Prostate gland (tissue), 2 donors: Measurements from ENCODE around the gene LPAR1. TPM values are rescaled to one million over a fixed set of nuclear protein-coding genes. Genes with fewer than 3 reads are reported as not detected.

Source experiments
- DNase-seq: peaks from one replicate; pipeline ENCODE4 v3.0.0-alpha.2; 2019; ENCODE audit warnings: low spot score
- H3K27ac ChIP-seq, 2 donors: fragments of 200-600 bp; sonication (generic); 2 replicates each; pipeline ENCODE4 v1.5.1; 2017 to 2019
- H3K27me3 ChIP-seq: fragments of 200-600 bp; sonication (generic); replicated peaks from 2 replicates; pipeline ENCODE4 v1.5.1; 2019; ENCODE audit not compliant: insufficient read depth
- H3K36me3 ChIP-seq, 2 donors: fragments of 200-600 bp; sonication (generic); 1 replicate in 1 of 2; 2 replicates in 1 of 2; pipeline versions ENCODE4 v1.5.1 to v1.8.1; 2017 to 2019
- H3K4me1 ChIP-seq: fragments of 200-600 bp; sonication (generic); replicated peaks from 2 replicates; pipeline ENCODE4 v1.5.1; 2019
- H3K4me3 ChIP-seq, 2 donors: fragments of 200-600 bp; sonication (generic); 2 replicates each; pipeline ENCODE4 v1.5.1; 2017 to 2019
- H3K9me3 ChIP-seq: fragments of 200-600 bp; sonication (generic); 2 replicates; pipeline ENCODE4 v1.5.1; 2017
- POLR2A ChIP-seq: fragments of 450-650 bp; IDR thresholded peaks from one replicate; pipeline ENCODE4 v1.6.1; 2016; ENCODE audit warnings: antibody characterized with exemption, mild to moderate bottlenecking
- POLR2AphosphoS5 ChIP-seq: sonication (generic); formaldehyde crosslinking; IDR thresholded peaks from one replicate; pipeline ENCODE4 v1.6.1; 2017; ENCODE audit warnings: antibody characterized with exemption
- WGBS: methylation state at CpG from one replicate; pipeline ENCODE4 v1.1.5; 2018; 5-methylcytosine and 5-hydroxymethylcytosine counted together
- intact Hi-C: fragments of 100-400 bp; cut with DNase I; formaldehyde crosslinking; loops from one replicate; pipeline ENCODE4 v1.14.2; 2022
- total RNA-seq, 2 donors: library from RNA; depleted of rRNA; stranded (reverse); fragments of >200 nt; gene quantifications; one replicate each; pipeline ENCODE4 v1.1.0, GENCODE V29; 2016
- TF ChIP-seq, protein P1 (sequence below), 4 experiments: fragments of 200-600 bp in 2 of 4; fragments of 450-650 bp in 2 of 4; sonication (generic) in 2 of 4; IDR thresholded peaks; 1 replicate in 3 of 4; 2 replicates in 1 of 4; pipeline ENCODE4 v1.5.1; 2016 to 2019; ENCODE audit warnings: antibody characterized with exemption in 4 of 4, mild to moderate bottlenecking in 2 of 4, moderate library complexity in 2 of 4

Gene LPAR1, protein sequence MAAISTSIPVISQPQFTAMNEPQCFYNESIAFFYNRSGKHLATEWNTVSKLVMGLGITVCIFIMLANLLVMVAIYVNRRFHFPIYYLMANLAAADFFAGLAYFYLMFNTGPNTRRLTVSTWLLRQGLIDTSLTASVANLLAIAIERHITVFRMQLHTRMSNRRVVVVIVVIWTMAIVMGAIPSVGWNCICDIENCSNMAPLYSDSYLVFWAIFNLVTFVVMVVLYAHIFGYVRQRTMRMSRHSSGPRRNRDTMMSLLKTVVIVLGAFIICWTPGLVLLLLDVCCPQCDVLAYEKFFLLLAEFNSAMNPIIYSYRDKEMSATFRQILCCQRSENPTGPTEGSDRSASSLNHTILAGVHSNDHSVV
- 10 to 100 TPM; 10.8 to 29.2 TPM for total RNA-seq

DNA sequence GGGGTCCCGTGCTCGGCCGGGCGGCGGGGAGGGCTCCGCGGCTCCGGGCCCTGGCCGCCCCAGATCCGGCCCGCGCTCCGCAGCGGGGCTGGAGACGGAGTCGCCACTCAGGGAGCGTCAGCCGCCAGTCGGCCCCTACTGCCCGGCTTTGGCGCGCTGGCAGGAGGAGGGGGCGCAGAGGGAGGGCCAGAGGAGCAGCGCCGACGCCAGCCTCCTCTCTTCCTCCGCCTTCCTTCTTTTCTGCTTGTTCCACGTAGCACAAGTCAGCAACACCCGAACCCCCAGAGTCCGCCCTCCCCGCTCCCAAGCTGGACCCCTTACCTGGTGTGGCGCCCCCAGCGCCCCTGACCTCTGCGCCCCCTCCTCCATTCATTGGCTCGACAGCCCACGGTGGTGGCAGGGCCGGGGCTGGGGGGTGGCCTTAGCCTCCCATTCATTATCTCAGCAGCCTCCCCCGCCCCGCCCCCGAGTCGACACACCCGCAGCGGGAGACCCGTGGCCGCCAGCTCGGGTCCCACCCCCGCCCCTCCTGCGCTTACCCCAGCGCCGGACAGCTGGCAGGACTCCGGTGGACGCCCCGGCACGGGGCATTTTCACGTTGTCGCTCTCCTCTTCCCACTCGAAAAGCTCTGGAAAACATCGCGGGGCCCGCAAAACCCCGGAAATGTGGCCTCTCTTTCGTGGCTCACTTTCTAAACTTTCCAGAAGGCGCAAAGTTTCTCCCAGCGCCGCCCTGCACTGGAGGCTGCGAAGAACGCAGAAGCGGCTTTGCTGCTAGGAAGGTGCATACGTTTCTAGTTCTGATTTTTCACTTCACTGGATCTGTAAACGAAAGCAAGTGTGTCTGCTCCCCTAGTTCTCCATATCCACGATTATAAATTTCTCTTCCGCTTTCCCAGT is at the start of gene LPAR1:
LPAR1 (minus strand) TSS at position 140 of the 900 bp plus-strand sequence. CDS start 66,353 bp downstream, outside the sequence.
- intact Hi-C loops = loop anchor here (5.0 to 10.0 kb wide), 3 partner anchors 259 to 384 kb away; no protein-coding TSS in a partner anchor
- Histone ChIP-seq H3K36me3 (no peaks in the 10 kb centered on the region), H3K4me3 (peak within 1 kb of the TSS; percentile 65 to 71), H3K9me3 (no peaks in the 10 kb centered on the region), H3K4me1 (no peaks in the 10 kb centered on the region), H3K27ac (peak within 1 kb of the TSS; percentile 89 to 92), H3K27me3 (no peaks in the 10 kb centered on the region)
- TF ChIP-seq POLR2AphosphoS5 (no peak), POLR2A (no peak)
- TF ChIP-seq, protein P1, sequence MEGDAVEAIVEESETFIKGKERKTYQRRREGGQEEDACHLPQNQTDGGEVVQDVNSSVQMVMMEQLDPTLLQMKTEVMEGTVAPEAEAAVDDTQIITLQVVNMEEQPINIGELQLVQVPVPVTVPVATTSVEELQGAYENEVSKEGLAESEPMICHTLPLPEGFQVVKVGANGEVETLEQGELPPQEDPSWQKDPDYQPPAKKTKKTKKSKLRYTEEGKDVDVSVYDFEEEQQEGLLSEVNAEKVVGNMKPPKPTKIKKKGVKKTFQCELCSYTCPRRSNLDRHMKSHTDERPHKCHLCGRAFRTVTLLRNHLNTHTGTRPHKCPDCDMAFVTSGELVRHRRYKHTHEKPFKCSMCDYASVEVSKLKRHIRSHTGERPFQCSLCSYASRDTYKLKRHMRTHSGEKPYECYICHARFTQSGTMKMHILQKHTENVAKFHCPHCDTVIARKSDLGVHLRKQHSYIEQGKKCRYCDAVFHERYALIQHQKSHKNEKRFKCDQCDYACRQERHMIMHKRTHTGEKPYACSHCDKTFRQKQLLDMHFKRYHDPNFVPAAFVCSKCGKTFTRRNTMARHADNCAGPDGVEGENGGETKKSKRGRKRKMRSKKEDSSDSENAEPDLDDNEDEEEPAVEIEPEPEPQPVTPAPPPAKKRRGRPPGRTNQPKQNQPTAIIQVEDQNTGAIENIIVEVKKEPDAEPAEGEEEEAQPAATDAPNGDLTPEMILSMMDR (IDR thresholded peaks at IDR 0.05) = no peak
- 1% methylated on average over 62 of the region's 72 CpGs for WGBS
- peak; percentile 42 for DNase-seq

DNA sequence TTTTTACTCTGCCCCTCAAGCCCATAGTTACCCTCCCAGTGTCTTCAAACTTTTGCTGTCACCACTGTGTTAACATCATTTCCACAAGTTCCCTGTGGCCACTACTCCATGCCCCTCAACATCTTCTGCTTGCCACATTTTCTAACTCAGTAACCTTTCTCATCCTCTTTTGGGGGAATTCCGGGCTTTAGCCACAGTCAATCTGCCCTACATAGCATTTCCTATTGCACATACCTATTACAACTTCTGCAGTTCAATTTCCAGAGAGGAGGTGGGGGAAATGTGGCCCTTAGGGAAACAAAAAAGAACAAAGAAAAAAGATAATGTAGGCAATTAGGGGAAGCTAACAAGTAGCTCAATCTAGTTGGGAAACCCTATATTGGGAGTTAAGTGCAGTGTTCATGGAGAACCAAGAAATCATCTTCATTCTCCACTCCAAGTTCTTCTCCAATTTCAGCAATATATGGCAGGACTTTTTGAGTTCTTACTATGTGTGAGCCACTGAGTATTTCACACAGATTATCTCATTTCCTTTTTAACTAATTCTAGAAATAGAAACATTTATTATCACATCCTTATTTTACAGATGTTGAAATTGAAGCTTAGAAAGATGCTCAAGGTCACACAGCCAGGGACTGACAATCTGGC is 40.2 kb upstream of the LPAR1 start:
- no peak for DNase-seq
- Histone ChIP-seq H3K4me1 (no peaks in the 10 kb centered on the region), H3K27me3 (no peaks in the 10 kb centered on the region), H3K27ac (no peak overlapping the region), H3K4me3 (no peak overlapping the region), H3K9me3 (no peaks in the 10 kb centered on the region), H3K36me3 (no peaks in the 10 kb centered on the region)
- intact Hi-C loops = no loop called here
- TF ChIP-seq POLR2AphosphoS5 (no peak), POLR2A (no peak)
- TF ChIP-seq, protein P1 (IDR thresholded peaks at IDR 0.05) = no peak
- WGBS = 92% methylated on average over 1 of the region's 1 CpG

DNA sequence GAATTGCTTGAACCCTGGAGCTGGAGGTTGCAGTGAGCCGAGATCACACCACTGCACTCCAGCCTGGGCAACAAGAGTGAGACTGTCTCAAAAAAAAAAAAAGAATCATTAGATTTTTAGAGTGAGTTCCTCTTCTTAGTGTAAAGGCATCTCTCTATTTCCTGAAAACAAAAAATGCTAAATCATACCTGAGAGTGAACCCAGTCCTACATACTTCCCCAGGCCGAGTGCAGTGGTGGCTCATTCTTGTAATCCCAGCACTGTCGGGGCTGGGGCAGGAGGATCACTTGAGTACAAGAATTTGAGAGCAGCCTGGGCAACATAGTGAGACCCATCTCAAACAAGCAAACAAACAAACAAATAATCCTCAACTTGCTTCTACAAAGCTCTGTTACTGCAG is 38.2 kb upstream of the LPAR1 start:
- H3K27me3 ChIP-seq = no peaks in the 10 kb centered on the region
- no peak for DNase-seq
- no peaks in the 10 kb centered on the region for H3K4me1 ChIP-seq
- WGBS = 89% methylated on average over 3 of the region's 3 CpGs
- H3K27ac ChIP-seq = no peak overlapping the region
- no peak overlapping the region for H3K4me3 ChIP-seq
- no peaks in the 10 kb centered on the region for H3K9me3 ChIP-seq
- no peaks in the 10 kb centered on the region for H3K36me3 ChIP-seq
- TF ChIP-seq POLR2AphosphoS5 = no peak
- TF ChIP-seq, protein P1 (IDR thresholded peaks at IDR 0.05) = no peak
- no peak for TF ChIP-seq POLR2A
- intact Hi-C loops = no loop called here

DNA sequence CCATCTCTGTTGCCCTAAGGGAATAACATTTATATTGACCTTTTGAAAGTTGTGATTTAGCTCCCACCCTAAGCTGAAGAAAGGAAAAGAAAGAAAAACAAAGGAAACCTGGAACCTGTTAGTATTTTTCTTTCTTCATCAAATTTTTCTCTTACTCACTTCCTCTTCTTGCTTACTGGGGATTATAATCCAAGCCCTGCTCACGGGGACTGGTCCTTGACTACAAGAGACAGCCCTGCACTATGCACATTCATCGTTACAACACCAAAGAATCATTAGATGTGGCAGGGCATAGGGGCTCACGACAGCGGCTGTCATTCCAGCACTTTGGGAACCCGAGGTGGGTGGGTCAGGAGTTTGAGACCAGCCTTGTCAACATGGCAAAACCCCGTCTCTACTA is 37.8 kb upstream of the LPAR1 start:
- intact Hi-C loops = no loop called here

More for the DNA sequence above, 37.8 kb upstream of the LPAR1 start:
- Histone ChIP-seq H3K4me3 (no peak overlapping the region), H3K36me3 (no peaks in the 10 kb centered on the region), H3K4me1 (no peaks in the 10 kb centered on the region), H3K27me3 (no peaks in the 10 kb centered on the region), H3K9me3 (no peaks in the 10 kb centered on the region), H3K27ac (no peak overlapping the region)
- no peak for DNase-seq
- TF ChIP-seq POLR2A = no peak
- TF ChIP-seq, protein P1 (IDR thresholded peaks at IDR 0.05) = no peak
- no peak for TF ChIP-seq POLR2AphosphoS5
- 91% methylated on average over 6 of the region's 6 CpGs for WGBS
